HepG2 (cell line): ENCODE measurements around the gene COQ8A.

Experiments used
- EZH2 ChIP-seq: conservative IDR thresholded peaks from 2 replicates; pipeline ENCODE4 v1.6.1; 2012; ENCODE audit warnings: mild to moderate bottlenecking, low read depth, low read length, moderate library complexity
- GABPA ChIP-seq, 2 experiments: IDR thresholded peaks; 2 replicates each; pipeline ENCODE4 v1.6.1; 2011 to 2016; ENCODE audit warnings: low read depth in 2 of 2, low read length in 1 of 2, missing biosample characterization in 1 of 2, missing genetic modification characterization in 1 of 2
- GTF2F1 ChIP-seq: fragments of 150-350 bp; IDR thresholded peaks from 2 replicates; pipeline ENCODE4 v1.6.1; 2014; ENCODE audit warnings: low read length
- MAF1 ChIP-seq: sonication (generic); formaldehyde crosslinking; IDR thresholded peaks from 2 replicates; pipeline ENCODE4 v1.5.0; 2020; ENCODE audit warnings: missing genetic modification reagents, borderline replicate concordance
- POLR2AphosphoS5 ChIP-seq: IDR thresholded peaks from 2 replicates; pipeline ENCODE4 v1.6.1; 2012; ENCODE audit warnings: low read depth, low read length
- TBP ChIP-seq: sonication (generic); formaldehyde crosslinking; IDR thresholded peaks from 2 replicates; pipeline ENCODE4 v1.5.0; 2020; ENCODE audit warnings: missing genetic modification reagents
- ZNF274 ChIP-seq: sonication (generic); formaldehyde crosslinking; IDR thresholded peaks from 2 replicates; pipeline ENCODE4 v1.5.1; 2020; ENCODE audit warnings: mild to moderate bottlenecking, missing genetic modification reagents
- ZNF543 ChIP-seq: sonication (generic); formaldehyde crosslinking; IDR thresholded peaks from 2 replicates; pipeline ENCODE4 v1.4.0; 2020; ENCODE audit warnings: mild to moderate bottlenecking, missing genetic modification reagents
- ZNF564 ChIP-seq: sonication (generic); formaldehyde crosslinking; IDR thresholded peaks from 2 replicates; pipeline ENCODE4 v1.8.1; 2023; ENCODE audit warnings: mild to moderate bottlenecking, missing genetic modification reagents
- TF ChIP-seq, protein P1 (sequence below): sonication (generic); formaldehyde crosslinking; IDR thresholded peaks from 2 replicates; pipeline ENCODE4 v1.4.0; 2020; ENCODE audit warnings: mild to moderate bottlenecking, missing genetic modification reagents

DNA sequence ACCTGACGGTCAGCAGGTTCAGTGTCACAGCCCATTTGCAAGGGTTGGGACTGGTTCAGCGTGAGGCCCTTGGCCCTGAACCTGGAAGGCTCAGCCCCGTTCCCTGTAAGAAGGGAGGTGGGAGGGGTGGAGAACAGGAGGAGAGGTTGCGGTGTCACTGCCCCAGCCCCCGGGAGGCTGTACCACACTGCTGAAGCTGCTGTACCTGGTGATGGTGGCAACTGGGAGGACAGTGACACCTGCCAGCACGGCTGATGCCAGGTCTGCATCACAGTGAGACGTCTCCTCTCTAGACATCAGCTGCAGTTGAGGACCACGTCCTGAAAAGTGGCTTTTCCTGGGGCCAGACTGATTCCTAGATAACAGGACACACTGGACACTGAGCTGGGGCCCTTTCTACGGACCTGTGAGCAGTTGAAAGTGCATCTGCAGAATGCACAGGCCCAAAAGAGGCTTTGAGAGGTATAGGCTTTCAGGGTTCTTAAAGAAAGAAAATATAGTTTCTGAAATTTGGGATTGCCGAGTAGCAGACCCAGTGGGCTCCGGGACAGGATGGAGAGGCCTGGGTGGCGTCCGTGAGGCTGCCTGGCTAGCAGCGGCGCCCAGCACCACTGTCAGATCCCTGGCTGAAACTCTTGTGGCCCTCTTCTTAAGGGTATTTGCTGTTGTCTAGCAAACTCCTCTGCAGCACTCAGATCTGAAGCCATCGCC, 47.7 kb downstream of the COQ8A start:
- no peak for TF ChIP-seq GABPA (IDR thresholded peaks at IDR 0.05; ENCODE audit: low read depth, low read length)
- TF ChIP-seq GABPA (CRISPR knock-in tag; IDR thresholded peaks at IDR 0.05; ENCODE audit: low read depth): no peak
- no peak for TF ChIP-seq MAF1
- TF ChIP-seq EZH2: no peak
- TF ChIP-seq TBP (CRISPR knock-in tag): no peak
- TF ChIP-seq POLR2AphosphoS5: no peak; the same call in 1 of the 2 replicates
- TF ChIP-seq GTF2F1: no peak
- TF ChIP-seq, protein P1, sequence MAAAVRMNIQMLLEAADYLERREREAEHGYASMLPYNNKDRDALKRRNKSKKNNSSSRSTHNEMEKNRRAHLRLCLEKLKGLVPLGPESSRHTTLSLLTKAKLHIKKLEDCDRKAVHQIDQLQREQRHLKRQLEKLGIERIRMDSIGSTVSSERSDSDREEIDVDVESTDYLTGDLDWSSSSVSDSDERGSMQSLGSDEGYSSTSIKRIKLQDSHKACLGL (CRISPR knock-in tag): no peak
- TF ChIP-seq ZNF274 (CRISPR knock-in tag): no peak
- no peak for TF ChIP-seq ZNF564
- no peak for TF ChIP-seq ZNF543 (CRISPR knock-in tag)
